Natural killer cell treated with Interleukin-12 subunit alpha and Interleukin-12 subunit beta and Interleukin-15 and Interleukin-18, amount 100 ng/mL, for 72 hours (primary cell): ENCODE results near the gene RADX. TPM values are rescaled to one million over a fixed set of nuclear protein-coding genes. Genes with fewer than 3 reads are reported as not detected.

Experiments used
- ATAC-seq, 2 donors: fragments of 150-1000 bp; cut with Tn5 transposase in 1 of 2; sonication (Bioruptor Pico), chemical (Tn5 transposase) in 1 of 2; 2 replicates each; pipeline ENCODE4 v1.10.0; 2021
- DNase-seq: peaks from one replicate; pipeline ENCODE4 v3.0.0; 2022; ENCODE audit warnings: low spot score
- H3K27ac Mint-ChIP-seq, 2 donors: 1 replicate in 1 of 2; 2 replicates in 1 of 2; pipeline ENCODE4 v1.8.0; 2022; ENCODE audit warnings: mixed read lengths in 2 of 2, mild to moderate bottlenecking in 1 of 2, moderate library complexity in 1 of 2
- H3K27me3 Mint-ChIP-seq, 2 donors: 1 replicate in 1 of 2; 2 replicates in 1 of 2; pipeline ENCODE4 v1.8.0; 2022; ENCODE audit warnings: mixed read lengths in 2 of 2
- H3K36me3 Mint-ChIP-seq: one replicate; pipeline ENCODE4 v1.8.0; 2022; ENCODE audit warnings: mixed read lengths
- H3K4me1 Mint-ChIP-seq, 2 donors: 1 replicate in 1 of 2; 2 replicates in 1 of 2; pipeline ENCODE4 v1.8.0; 2022; ENCODE audit warnings: low read depth in 2 of 2, mixed read lengths in 2 of 2, mild to moderate bottlenecking in 1 of 2
- H3K4me3 Mint-ChIP-seq: one replicate; pipeline ENCODE4 v1.8.0; 2022; ENCODE audit warnings: mixed read lengths
- H3K9me3 Mint-ChIP-seq: 2 replicates; pipeline ENCODE4 v1.8.0; 2022; ENCODE audit warnings: mixed read lengths
- total RNA-seq, 2 donors: library from RNA; stranded (reverse); gene quantifications; one replicate each; pipeline ENCODE4 v1.2.3, GENCODE V29; 2022

Gene RADX
- total RNA-seq, 2 donors from 2014 or later, result 5.2 to 7.6 TPM

DNA sequence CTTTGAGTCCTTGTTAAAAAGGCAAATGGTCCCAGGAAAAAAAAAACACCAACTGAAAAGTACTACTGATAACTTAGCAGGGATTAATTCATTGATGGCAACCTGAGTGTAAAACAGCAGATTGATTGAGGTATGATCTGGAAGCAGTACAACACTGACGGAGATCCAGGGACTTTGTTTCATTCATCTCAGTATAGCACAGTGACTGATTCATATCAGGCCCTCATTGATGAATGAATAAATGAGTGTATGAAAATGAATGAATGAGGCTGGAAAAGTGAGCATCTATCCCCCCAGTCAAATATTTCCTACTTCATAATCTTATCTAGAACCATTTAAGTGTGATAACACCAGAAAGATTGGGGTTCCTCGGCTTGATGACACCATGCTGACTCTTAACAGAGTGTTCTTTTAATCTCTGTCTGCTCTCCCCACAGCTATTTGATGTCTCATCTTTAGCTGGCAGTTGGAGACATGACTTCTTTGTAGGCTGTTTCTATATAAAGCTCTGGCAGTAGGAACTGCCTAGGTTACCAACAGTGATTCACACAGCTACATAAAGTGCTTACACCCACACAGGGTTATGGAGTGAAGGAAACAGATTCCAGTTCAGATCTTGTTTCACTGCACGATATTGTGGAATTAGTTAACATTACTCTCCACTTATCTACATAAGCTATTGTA is 96.1 kb downstream of the RADX start:
- H3K4me3 Mint-ChIP-seq, result no peak overlapping the region
- H3K9me3 Mint-ChIP-seq, result no peaks in the 10 kb centered on the region
- H3K27ac Mint-ChIP-seq, result no peak overlapping the region

DNA sequence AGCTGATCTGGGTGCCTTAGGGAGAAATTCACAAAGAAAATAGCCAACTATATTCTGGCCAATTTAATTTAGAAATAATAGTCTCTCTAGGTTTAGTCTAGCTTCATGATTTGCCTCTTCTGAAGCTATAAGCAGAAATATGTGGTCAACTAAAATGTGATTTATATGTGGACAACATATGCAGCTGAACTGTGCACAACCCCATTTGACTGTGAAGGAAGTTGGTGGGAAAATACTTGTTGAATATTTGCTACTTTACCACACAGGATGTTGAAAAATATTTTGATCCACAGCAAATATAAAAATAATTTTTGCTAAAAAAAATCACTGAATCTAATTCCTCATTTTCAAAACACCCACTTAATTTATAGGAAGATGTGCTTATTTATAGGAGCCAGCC is 99.0 kb downstream of the RADX start:
- Mint-ChIP-seq H3K27me3 (peaks cover 1 to 9% of the 10 kb centered on the region in 2 donors), H3K27ac (no peak overlapping the region), H3K4me3 (no peak overlapping the region), H3K36me3 (no peaks in the 10 kb centered on the region), H3K4me1 (no peaks in the 10 kb centered on the region), H3K9me3 (no peaks in the 10 kb centered on the region)
- DNase-seq (no peak), ATAC-seq (no peak)

More for the DNA sequence above, 96.1 kb downstream of the RADX start:
- ATAC-seq, result no peak
- no peaks in the 10 kb centered on the region for H3K36me3 Mint-ChIP-seq
- H3K4me1 Mint-ChIP-seq, result no peaks in the 10 kb centered on the region
- DNase-seq, result no peak
- H3K27me3 Mint-ChIP-seq, result peaks cover 7% of the 10 kb centered on the region in 2 donors

DNA sequence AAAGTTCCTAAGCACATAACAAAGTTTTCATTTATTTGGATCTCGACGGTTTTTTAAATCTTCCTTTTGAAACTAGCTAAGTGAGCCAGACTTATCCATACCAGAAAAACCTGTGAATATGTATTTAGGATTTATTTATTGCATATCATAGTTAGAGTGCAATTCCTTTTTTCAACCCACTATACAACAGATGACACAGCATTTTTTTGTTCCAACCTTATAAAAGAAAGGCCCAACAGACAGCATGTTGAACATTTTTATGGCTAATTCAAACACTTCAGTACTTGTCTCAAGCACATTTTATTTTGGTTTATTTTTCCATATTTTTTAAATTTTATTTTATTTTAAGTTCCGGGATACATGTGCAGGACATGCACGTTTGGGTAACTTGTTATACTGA is 99.6 kb downstream of the RADX start:
- no peak for DNase-seq
- Mint-ChIP-seq H3K4me3 (no peak overlapping the region), H3K9me3 (no peaks in the 10 kb centered on the region), H3K27ac (no peak overlapping the region), H3K36me3 (no peaks in the 10 kb centered on the region), H3K4me1 (no peaks in the 10 kb centered on the region), H3K27me3 (peaks cover 7 to 13% of the 10 kb centered on the region in 2 donors)
- no peak for ATAC-seq

DNA sequence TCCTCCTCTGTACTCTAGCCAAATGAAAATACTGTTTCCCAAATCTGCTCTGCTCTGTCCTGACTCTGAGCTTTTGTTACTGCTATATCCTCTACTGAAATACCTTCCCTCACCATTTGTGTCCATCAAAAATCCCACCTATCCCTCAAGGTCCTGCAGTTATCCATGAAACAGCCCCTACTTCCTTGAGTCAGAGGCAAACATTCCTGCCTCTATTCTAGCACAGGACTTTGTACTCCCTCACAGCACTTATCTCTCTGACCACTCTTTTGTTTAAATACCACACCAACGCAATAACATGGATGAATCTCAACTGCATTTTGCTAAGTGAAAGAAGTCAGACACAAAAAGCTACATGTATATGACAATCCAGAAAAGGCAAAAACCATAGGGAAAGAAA is 104.2 kb downstream of the RADX start:
- no peaks in the 10 kb centered on the region for H3K9me3 Mint-ChIP-seq
- no peak for ATAC-seq
- no peaks in the 10 kb centered on the region for H3K4me1 Mint-ChIP-seq
- no peak overlapping the region for H3K4me3 Mint-ChIP-seq
- H3K27ac Mint-ChIP-seq, result no peak overlapping the region
- peaks cover 10 to 13% of the 10 kb centered on the region in 2 donors for H3K27me3 Mint-ChIP-seq
- H3K36me3 Mint-ChIP-seq, result no peaks in the 10 kb centered on the region
- no peak for DNase-seq

DNA sequence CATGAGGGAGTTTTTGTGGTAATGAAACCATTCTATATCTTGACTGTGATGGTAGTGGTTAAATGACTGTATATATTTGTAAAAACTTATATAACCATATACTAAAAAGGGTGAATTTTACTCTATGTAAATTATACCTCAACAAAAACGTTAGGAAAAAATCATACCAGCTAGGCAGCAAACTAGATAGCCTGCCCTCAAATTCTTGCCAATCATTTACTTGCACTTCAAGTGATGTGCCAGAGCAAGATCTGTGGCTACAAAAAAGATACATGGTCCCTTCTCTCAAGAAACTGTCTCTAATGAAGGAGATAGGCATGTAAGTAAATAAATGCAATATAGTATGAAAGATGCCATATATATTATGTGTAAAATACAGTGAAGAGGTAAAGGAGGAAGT is 104.7 kb downstream of the RADX start:
- no peaks in the 10 kb centered on the region for H3K9me3 Mint-ChIP-seq
- no peak overlapping the region for H3K27ac Mint-ChIP-seq
- DNase-seq, result no peak
- H3K27me3 Mint-ChIP-seq, result peaks cover 15 to 16% of the 10 kb centered on the region in 2 donors
- H3K4me3 Mint-ChIP-seq, result no peak overlapping the region
- ATAC-seq, result no peak
- no peaks in the 10 kb centered on the region for H3K4me1 Mint-ChIP-seq
- H3K36me3 Mint-ChIP-seq, result no peaks in the 10 kb centered on the region

DNA sequence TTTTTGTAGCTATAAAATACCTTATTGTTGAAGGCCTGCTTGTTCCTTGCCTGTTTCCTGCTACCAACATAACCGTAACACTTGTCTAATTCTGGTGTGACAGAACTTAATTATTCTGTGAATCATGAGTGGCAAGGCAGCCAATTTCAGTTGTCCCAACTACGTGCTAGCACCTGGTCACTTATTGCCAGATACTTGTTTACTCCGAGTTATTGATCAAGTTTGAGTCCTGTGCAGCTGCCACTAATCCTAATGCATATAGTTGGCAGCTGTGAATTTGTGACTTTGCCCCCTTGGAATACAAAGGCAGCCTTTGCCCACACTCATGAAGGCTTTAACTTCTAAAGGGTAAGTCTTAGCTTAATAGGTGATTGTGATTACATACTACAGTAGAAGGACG is 106.9 kb downstream of the RADX start:
- Mint-ChIP-seq H3K4me3 (no peak overlapping the region), H3K9me3 (no peaks in the 10 kb centered on the region), H3K36me3 (no peaks in the 10 kb centered on the region), H3K4me1 (no peaks in the 10 kb centered on the region), H3K27me3 (peaks cover 23 to 25% of the 10 kb centered on the region in 2 donors), H3K27ac (no peak overlapping the region)
- no peak for ATAC-seq
- DNase-seq, result no peak

DNA sequence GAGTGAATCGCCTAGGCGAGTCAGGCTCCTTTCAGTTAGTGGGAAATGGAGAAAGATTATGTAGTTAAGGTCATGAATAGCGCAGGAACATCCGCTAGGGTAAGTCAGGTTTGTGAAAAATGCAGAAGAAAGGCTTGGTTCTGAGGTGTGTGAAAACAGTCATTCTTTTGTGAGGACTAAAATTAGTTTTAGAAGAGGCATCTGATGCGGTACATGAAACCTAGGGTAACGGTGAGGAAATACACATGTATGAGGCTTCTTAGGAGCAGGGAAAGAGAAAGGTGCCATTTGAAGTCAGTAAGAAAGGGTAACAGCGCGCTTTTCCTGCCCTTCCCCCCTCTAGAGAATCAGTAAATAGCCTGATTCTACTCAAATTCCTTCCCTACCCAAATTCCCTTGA is 114.2 kb downstream of the RADX start:
- ATAC-seq (no peak), DNase-seq (no peak)
- Mint-ChIP-seq H3K4me1 (no peaks in the 10 kb centered on the region), H3K27ac (no peak overlapping the region), H3K4me3 (no peak overlapping the region), H3K36me3 (no peaks in the 10 kb centered on the region), H3K27me3 (peaks cover 32 to 42% of the 10 kb centered on the region in 2 donors), H3K9me3 (no peaks in the 10 kb centered on the region)

DNA sequence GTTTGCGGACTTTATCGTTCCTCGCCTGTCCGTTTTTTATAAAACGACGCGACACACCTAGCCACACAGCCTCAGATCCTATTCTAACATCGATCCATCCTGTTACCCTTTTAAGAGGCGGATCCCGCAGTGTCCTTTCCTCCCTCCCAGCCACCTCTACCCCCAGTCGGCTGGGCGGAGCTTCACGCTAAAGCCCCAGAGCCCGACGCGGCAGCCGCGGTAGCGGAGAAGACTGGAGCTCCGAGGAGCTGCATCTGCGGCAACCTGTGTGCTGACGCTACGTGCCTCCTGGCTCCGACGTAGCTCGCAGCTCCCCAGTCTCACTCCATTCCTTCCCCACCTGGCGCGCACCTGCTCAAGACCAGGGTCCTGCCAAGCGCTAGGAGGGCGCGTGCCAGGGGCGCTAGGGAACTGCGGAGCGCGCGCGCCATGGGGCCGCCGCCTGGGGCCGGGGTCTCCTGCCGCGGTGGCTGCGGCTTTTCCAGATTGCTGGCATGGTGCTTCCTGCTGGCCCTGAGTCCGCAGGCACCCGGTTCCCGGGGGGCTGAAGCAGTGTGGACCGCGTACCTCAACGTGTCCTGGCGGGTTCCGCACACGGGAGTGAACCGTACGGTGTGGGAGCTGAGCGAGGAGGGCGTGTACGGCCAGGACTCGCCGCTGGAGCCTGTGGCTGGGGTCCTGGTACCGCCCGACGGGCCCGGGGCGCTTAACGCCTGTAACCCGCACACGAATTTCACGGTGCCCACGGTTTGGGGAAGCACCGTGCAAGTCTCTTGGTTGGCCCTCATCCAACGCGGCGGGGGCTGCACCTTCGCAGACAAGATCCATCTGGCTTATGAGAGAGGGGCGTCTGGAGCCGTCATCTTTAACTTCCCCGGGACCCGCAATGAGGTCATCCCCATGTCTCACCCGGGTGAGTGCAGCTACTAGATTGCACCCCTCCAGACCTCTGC is 115.0 kb downstream of the RADX start, which contains the start of gene RNF128:
Gene RNF128 (plus strand): TSS at position 217 of the 953 bp plus-strand sequence. CDS start 213 bp downstream, at position 430.
- H3K27me3 Mint-ChIP-seq, result peaks cover 30 to 40% of the 10 kb centered on the region in 2 donors
- H3K4me3 Mint-ChIP-seq, result no peak within 1 kb of the TSS
- no peaks in the 10 kb centered on the region for H3K9me3 Mint-ChIP-seq
- ATAC-seq (peak in 1 of 2 donors; percentile 24), DNase-seq (no peak)
- no peaks in the 10 kb centered on the region for H3K4me1 Mint-ChIP-seq
- H3K27ac Mint-ChIP-seq, result no peak within 1 kb of the TSS
- H3K36me3 Mint-ChIP-seq, result no peaks in the 10 kb centered on the region

DNA sequence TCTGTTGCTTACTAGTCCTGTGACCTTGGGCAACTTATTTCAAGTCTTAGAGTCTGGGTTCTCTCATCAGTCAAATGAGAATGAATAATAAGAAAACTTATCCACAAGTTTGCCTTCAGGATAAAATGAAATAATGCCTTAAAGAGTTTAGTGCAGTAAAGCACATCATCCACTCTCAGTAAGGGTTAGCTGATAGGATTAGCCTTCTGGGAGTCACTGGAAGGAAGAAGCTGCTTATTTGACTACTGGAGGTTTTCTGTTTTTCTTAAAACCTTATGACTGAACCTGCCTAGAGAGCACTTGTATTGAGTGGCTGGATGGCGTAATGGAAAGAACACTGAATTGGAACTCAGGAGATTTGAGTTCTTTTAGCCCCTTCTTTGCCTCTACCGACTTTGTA is 116.6 kb downstream of the RADX start:
- H3K4me1 Mint-ChIP-seq, result no peaks in the 10 kb centered on the region
- H3K27me3 Mint-ChIP-seq, result peaks cover 30 to 43% of the 10 kb centered on the region in 2 donors
- no peak overlapping the region for H3K27ac Mint-ChIP-seq
- H3K36me3 Mint-ChIP-seq, result no peaks in the 10 kb centered on the region
- no peak for DNase-seq
- ATAC-seq, result no peak
- no peaks in the 10 kb centered on the region for H3K9me3 Mint-ChIP-seq
- no peak overlapping the region for H3K4me3 Mint-ChIP-seq

Other genes starting within 250 kb of the RADX start
- not detected for gene RNF128, start 114.7 kb downstream of the RADX start, total RNA-seq
- gene TBC1D8B, start 190.7 kb downstream of the RADX start, total RNA-seq, result under 1 TPM; 0.31 to 0.56 TPM